ENCODE measurements around the gene AATK.

- TF ChIP-seq GATA3 (IDR thresholded peaks at IDR 0.05; ENCODE audit: borderline replicate concordance), result no peak
- no peak for TF ChIP-seq CTCF (IDR thresholded peaks at IDR 0.05)
- TF ChIP-seq ZSCAN20 (CRISPR knock-in tag; IDR thresholded peaks at IDR 0.05), result no peak
- no peak for TF ChIP-seq POLR2A (IDR thresholded peaks at IDR 0.05; ENCODE audit: low read length)
- TF ChIP-seq PBX3 (IDR thresholded peaks at IDR 0.05), result no peak
- no peak for TF ChIP-seq CBX2 (IDR thresholded peaks at IDR 0.05; ENCODE audit: borderline replicate concordance, low read depth)
- TF ChIP-seq MAX (IDR thresholded peaks at IDR 0.05), result no peak
- no peak for TF ChIP-seq EHMT2 (IDR thresholded peaks at IDR 0.05; ENCODE audit: low read depth)
Measured at GRCh38 chr17:81209141-81209540, 43.1 kb upstream of the AATK start.

Measured in A549 (cell line).